ENCODE data around the gene SPEG.

Gene SPEG

DNA sequence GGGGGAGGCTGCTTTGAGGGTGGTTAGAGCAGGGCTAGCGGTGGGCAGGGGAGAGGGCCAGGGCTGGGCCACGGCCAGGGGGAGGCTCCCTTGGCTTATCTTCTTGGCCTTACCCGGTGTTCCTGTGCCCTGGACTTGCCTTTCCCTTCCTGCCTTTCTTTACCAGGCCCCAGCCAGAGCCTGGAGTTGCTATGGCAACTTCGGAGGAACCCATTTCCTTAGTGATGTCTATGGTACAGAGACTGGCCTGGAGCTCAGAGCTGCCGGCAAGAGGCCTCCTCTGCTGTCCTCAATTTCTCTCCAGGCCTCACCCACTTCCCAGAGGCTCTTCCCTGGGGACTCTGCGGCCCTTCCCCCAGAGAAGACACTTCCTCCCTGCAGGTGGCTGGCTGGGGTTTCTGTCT is 11.5 kb downstream of the SPEG start:
- no peak for DNase-seq

DNA sequence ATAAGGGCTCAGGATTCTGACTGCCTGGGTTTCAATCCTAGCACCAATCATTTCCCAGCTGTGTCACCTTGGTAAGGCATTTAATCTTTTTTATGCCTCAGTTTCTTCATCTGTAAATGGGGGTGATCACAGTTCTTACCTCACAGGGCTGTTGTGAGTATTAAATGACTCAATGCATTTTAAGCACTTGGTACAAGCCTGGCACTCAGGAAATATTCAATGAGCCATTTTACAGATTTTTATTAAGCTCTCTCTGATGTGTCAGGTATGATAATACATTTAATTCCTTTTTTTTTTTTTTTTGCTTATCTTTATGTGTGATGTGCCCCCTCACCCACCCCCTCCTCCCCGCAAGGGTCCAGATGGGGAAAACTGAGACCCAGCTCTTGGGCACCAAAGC is 12.0 kb downstream of the SPEG start:
- no peak for DNase-seq

DNA sequence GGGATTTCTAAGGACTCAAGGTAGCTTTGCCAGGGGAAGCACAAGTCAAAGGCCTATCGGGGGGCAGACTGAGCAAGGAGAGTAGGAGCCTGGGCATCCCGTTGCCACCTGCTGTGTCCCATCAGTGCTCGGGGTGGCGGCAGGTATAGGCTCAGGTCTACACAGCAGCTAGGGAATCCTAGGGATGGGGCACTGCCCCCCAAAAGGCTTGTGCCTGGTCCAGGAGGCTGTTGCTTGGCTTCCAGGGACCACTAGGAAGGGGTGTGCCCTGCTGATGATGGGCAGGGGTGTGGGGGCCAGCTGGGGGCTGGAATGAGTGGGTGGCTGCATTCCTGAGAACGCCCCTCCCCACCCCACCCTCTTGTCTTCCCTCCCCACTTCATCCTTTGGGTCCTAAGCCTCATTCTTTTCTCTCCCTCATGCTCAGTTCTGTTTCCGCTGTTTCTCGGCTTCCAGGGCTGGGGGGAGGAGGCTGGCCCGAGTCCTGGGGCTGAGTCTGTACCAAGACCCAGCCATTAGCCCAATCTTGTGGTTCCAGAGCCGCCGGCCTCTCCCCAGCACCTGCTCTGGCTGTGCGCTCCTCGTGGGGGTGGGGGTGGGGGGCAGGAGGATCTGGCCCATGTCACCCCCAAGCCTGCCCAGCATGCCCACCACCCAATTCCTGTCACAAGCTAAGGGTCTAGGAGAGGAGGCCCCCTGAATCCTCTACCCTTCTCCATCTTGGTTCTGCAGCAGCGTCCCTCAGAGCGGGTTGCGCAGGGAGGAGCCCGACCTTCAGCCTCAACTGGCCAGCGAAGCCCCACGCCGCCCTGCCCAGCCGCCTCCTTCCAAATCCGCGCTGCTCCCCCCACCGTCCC is 12.8 kb downstream of the SPEG start:
- no peak for DNase-seq

DNA sequence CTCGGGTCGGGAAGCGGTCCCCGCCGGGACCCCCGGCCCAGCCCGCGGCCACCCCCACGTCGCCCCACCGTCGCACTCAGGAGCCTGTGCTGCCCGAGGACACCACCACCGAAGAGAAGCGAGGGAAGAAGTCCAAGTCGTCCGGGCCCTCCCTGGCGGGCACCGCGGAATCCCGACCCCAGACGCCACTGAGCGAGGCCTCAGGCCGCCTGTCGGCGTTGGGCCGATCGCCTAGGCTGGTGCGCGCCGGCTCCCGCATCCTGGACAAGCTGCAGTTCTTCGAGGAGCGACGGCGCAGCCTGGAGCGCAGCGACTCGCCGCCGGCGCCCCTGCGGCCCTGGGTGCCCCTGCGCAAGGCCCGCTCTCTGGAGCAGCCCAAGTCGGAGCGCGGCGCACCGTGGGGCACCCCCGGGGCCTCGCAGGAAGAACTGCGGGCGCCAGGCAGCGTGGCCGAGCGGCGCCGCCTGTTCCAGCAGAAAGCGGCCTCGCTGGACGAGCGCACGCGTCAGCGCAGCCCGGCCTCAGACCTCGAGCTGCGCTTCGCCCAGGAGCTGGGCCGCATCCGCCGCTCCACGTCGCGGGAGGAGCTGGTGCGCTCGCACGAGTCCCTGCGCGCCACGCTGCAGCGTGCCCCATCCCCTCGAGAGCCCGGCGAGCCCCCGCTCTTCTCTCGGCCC is 13.6 kb downstream of the SPEG start:
- no peak for DNase-seq

DNA sequence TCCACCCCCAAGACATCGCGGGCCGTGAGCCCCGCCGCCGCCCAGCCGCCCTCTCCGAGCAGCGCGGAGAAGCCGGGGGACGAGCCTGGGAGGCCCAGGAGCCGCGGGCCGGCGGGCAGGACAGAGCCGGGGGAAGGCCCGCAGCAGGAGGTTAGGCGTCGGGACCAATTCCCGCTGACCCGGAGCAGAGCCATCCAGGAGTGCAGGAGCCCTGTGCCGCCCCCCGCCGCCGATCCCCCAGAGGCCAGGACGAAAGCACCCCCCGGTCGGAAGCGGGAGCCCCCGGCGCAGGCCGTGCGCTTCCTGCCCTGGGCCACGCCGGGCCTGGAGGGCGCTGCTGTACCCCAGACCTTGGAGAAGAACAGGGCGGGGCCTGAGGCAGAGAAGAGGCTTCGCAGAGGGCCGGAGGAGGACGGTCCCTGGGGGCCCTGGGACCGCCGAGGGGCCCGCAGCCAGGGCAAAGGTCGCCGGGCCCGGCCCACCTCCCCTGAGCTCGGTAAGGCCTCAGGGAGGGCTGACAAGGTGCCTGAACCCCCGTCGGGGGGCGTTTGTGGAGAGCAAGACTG is 14.2 kb downstream of the SPEG start:
- DNase-seq = no peak

DNA sequence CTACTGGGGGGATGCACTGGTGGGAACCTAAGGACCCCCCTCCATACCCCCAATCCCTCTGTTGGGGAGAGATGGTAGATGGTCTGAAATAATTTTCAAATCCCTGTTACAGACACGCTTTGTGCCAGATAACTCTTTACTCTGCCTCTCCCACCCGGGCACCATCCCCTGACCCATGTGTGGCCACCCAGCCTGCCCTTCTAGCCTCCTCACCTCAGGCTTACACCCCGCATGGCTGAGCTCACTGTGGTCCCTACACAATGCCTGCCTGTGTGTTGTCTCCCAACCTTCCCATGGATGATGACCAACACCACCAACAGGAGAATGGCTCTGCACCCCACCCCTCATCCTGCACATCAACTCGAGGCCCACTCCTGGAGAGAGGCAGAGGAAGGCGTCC is 15.0 kb downstream of the SPEG start:
- DNase-seq = no peak

DNA sequence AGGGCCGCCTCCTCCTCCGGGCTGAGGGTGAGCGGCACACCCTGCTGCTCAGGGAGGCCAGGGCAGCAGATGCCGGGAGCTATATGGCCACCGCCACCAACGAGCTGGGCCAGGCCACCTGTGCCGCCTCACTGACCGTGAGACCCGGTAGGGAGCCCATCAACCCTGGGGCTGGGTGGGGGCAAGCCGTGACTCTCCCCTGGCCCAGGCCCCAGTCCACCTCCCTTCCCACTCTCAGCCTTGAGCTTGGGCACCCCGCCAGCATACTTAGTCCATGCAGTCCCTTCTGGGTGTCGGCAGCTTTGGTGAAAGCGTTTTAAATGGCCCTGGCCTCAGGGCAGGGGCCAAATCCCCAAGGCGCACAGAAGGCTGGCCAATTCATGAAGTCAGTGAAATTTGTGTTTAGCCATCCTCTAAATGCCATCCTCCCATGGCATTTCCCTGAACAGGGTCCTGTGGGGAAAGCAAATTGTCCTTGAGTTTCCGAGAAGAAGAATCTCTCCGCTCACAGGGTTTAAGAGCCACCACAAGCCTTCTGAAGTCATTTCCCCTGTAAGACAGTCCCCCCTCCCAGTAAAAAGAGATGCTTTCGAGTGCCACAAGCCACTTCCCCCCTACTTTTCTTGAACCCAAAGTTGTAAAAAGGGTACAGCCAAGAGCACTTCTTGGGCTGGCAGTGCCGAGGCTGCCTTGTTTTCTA is 17.2 kb downstream of the SPEG start:
- DNase-seq = no peak

DNA sequence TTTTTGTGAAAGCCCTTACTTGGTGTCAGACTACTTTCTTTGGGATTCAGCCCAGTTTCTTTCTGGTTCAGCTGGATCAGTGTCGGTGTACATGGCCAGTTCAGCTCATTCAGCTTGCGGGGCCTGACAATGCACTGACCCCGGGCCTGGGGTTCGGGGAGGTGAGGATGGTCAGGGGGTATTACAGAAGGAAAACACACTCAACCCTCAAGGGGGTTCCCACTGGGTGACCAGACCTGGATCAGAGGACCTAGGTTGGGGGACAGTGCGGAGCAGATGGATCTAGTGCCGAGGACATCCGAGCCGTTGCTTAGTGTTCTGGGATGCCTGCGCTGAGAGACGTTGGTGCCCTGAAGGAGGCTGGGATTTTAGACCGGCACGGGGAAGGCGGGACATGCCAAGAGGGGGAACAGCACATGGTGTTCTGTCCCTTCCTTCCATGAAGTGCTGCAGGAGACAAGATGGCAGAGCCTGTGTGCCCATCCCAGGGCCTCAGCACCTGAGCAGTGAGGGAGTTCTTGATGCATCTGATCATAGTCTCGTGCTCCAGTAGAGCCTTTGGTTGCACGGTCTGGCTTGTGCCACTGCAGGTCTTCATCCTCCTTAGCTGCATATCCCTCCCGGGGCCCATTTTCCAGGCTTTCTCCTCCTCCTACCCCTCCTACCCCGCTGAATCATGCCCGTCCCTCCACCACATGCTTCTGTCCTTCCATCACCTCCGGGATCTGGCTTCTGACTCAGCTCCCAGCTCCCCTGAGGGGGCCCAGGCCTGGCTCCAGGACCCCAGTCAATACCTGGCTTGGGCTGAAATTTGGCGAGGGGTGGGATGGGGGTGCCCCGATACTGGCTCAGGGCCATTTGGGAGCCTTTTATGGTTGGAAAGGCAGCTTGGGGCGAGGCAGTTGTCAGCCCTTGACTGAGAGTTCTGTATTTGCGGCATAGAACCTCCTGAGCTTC is 18.0 kb downstream of the SPEG start:
- no peak for DNase-seq

DNA sequence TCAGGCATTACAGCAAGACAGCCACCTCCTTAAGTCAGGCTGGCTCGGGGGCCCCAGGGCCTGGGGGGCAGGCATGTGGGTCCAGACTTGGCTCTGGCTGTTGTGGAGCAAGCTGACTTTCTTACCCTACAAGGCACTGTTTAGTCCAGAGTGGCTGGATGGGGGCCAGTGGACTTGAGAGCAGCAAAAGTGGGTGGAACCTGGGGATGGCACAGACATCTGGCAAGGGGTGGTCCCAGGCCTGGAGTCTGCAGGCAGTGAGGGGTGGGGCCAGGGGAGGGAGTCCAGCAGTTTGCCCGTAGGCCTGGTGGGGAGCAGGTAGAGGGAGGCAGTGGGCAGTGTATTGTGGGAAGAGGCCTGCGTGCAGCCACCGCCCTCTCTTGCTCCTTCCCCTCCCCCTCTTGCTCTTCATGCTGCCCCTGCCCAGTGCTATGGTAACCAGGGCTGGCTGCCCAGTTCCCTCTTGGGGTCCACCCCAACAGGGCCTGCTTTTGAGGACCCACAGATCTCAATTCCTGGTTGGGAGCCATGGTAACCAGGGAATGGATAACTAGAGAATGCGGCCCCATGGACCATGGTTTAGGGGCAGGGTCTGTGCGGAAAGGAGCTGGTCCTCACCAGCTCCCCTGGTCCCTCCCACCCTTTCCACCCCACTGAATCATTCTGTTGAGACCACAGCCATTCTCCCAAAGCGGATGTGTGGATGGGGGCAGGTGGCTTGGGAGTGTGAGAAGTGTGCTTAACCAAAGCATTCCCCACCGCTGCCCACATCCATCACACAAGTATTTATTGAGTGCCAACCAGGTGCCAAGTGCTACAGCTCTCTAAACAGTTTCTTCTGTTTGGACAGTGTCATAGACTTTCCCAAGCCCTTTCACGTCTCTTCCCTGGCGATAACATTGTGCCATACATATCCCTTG is 19.3 kb downstream of the SPEG start:
- peak; percentile 24 for DNase-seq

DNA sequence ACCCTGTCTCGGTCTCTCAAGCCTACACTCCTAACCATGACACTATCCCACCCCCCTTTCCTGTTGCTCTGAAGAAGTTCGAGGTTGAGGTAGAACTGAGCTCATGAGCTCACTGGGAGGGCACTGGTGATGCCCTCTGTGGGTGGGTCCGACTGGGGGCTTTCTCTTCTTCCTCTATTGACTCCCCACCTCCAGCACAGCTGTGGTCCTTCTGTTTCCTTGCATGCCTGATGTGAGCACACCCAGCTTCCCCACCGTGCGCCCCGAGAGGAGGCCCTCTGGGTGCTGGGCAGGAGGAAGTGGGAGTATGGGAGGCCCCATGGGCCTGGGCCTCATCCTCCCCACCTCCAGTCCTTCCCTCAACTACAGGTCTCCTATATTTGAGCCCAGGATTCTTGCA is 20.9 kb downstream of the SPEG start:
- no peak for DNase-seq

DNA sequence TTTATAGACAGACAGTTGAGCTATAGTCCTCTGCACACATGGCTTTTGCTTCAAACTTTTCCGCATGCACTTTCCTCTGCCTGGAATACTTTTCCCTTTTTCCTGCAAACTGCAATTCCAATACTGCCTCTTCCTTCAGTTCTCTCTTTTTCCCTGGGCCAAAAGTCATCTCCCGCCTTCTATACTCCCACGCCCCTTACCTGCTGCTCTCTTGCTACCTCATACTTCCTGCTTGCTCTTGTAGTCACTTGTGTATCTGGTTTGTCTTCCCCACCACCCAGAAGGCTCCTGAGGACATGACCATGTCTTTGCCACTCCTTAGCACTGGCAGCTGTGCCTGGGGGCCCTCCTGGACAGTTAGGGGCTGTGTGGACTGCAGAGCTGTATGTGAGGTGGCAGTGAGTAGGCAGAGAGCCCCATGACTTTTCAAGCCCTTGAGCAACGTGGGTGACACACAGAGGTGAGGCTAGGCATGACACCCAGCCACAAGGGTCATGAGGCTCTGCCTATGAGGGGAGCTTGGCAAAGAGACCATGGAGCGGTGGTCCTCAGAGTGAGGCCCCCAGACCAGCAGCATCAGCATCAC is 23.2 kb downstream of the SPEG start:
- no peak for DNase-seq

DNA sequence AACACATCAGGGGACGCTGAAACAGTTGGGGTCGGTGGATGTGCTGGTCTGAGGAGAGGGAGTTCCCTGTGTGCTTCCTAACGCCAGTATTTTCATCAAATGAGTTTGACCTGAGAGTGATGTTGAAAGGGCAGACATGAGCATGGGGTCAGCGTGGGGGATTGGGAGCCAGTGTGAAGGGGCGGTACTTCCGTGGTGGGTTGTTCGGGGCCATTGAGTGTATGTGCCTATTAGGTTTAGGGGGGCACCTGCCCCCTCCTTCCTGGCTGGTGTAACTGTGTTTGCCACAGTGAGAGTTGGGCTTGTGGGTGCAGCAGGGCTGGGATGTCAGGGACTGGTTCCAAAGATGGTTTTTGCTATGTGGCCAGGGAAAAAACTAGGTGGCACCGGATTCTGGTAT is 24.4 kb downstream of the SPEG start:
- DNase-seq = no peak

DNA sequence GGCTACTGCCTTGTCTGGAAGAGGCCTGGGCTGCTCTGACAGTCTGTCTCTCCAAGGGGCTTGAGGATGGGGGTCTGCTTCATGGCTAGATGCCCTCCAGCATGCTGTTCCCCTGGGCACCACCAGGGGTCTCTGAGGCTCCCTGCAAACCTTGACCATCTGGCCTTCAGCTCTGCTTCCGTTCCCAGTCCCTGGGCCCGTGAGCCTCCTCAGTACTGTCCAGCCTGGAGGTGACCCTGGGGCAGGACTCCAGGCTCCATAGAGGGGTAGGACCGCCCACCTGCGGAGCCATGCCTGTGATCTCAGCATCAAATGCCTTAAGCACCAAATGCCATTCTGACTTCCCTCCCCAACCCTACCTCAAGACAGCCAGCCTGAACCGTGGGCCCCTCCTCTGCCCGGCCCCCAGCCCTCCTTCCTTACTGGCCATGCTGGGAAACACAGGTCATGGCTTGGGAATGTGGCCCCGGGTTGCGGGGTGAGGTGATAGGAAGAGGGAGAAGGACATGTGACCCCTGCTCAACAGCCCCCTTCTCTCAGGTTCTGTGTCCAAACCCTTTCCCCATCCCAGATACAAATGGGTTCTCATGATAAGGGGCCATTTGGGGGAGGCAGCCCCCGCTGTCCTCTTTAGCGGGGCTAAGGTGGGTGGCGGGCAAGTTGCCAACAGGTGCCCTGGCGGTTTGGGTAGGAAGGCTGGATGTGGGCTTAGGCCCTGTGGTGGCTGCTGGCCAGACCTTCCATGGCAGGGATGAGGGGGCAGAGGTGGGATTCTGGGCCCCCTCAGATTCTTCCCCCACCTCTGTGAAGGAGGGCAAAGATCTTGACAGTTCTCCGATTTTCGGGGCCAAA is 25.0 kb downstream of the SPEG start:
- DNase-seq = no peak

DNA sequence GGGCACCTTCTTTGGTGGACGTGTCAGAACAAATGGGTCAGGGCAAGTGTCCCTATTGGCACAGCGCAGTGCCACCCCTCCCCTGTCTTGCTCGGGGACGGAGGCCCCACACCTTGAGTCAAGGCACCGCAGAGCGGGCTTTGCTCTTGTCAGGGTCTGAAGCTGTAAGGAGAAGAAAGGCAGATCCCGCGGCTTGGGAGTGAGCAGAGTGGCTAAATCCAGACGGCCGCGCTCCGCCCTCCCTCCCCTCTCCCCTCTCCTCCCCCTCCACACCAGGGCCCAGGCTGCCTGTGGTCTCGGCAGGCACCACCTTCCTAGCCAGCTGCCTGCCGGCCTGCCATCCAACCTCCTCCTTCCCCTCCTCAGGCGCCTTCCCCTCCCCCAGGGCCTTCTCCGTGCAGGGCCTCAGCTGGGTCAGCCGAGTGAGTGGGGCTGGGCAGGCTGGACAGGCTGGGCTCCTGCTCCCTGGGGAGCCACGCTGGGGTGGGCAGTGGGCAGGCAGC is 25.8 kb downstream of the SPEG start:
- no peak for DNase-seq

DNA sequence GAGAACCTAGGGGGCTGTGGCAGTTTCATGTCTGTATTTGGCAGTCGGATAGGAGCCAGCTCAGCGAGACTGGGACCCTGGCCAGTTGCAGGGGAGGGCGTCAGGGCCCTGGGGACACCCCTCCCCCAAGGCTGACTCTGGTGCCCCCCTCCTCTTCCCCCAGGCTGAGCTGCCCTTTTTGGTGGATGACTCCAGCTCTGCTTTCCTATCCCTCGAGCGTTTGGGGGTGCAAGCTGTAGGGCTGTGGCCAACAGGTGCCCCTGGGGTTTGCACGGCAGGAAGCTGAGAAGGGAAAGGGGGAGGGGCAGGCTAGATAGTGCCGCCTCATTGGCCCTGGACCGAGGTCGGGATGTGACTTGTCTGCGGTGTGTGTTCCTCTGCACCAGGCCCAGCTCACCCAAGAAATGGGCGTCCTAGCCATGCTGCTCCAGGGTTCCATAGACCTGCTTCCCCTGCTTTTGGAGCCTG is 26.4 kb downstream of the SPEG start:
- no peak for DNase-seq

DNA sequence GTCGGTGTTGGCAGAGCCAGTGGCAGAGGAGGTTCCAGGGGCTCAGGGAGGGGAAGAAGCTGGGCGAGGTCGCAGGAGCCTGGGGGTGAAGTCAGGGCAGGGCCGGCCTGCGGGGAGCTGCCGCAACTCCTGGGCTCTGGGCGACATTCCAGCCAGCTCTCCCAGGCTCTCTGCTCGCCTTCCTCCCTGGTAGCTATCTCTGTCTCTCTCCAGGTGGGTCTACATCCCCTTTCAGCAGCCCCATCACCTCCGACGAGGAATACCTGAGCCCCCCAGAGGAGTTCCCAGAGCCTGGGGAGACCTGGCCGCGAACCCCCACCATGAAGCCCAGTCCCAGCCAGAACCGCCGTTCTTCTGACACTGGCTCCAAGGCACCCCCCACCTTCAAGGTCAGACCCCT is 27.0 kb downstream of the SPEG start:
- DNase-seq = no peak

DNA sequence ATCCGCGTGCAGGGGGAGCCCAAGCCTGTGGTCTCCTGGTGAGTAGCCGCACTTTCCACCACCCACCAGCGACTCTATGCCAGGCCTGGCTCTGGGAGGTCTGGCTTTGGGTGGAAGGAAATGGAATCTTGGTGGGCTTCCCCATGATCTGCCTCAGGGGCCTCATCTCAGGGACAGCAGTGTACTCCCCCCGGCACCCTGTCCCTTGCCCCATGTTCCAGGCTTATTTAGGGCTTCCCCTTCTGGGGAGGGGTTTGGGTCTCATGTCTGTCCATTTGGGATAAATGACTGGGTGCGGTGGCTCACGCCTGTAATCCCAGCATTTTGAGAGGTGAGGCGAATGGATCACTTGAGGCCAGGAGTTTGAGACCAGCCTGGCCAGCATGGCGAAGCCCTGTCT is 27.7 kb downstream of the SPEG start:
- no peak for DNase-seq

DNA sequence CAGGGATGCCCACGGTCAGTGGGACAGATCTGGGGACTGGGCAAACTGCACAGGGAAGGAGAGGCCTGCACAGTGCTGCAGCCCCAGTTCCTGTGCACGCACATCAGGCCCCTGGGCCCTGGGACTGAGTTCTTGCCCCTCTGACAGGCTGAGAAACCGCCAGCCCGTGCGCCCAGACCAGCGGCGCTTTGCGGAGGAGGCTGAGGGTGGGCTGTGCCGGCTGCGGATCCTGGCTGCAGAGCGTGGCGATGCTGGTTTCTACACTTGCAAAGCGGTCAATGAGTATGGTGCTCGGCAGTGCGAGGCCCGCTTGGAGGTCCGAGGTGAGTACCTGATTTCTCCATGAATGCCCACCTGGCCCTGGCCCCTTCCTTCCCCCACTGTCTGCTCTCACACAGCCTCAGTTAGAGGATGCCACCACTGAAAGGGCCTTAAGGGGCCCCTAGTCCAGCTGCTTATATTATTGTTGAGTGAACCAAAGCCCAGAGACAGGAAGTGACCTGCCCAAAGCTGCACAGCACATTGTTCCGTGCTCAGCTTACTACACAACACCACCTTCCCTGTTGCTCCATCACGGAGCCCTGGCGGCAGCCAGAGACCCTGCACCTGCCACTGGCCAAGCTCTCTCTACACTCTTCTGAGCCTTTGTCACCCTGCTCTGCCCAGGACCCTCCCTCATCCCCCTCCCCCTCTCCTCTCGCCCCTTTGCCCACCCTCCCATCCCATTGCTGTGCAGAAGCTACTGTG is 29.8 kb downstream of the SPEG start:
- no peak for DNase-seq
